Measurements from ENCODE around the gene HIRA.

DNA sequence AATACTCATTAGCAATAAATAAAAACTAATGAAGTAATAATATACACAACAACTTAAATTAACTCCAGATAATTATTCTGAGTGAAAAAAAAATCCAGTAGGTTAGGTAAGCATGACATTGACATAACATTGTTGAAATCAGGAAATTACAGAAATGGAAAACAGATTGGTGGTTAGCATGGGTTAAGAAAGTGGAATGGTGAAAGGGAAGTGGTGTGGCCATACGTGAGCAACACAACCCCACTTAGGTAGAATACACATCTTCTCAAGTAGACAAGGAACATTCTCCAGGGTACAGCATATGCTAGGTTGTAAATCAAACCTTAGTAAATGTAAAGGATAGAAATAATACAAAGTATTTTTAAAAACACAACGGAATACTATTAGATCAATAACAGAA is 109.8 kb downstream of the HIRA start:
- TF ChIP-seq CTCF (conservative IDR thresholded peaks at IDR 0.05 in 1 of 2, IDR thresholded peaks at IDR 0.05 in 1 of 2; ENCODE audit: extremely low read depth in 1 of 2, insufficient read depth in 1 of 2, low read depth in 1 of 2, low read length in 2 of 2) (no peak), EZH2 (IDR thresholded peaks at IDR 0.05; ENCODE audit: borderline replicate concordance, low read length) (no peak)
